BJ (cell line): ENCODE data around the gene SMIM14. TPM values are rescaled to one million over a fixed set of nuclear protein-coding genes. Genes with fewer than 3 reads are reported as not detected.
"Not testable (repeated sequence)": the region's sequence is repeated elsewhere in the genome, so short reads cannot be mapped to it uniquely, and the experiment has no call there.

Experiments used
- CTCF ChIA-PET: fragments of 350-600 bp; formaldehyde crosslinking; extraction: SDS; loops from one replicate; lab custom pipeline; 2021; ENCODE audit warnings: antibody characterized with exemption, inconsistent platforms; lab: Yijun Ruan, JAX
- POLR2A ChIA-PET: fragments of 300-600 bp; sonication (Branson Sonifier 250); formaldehyde crosslinking; extraction: SDS; loops from one replicate; lab custom pipeline; 2021; ENCODE audit warnings: antibody characterized with exemption; lab: Charles Lee
- DNase-seq: peaks from one replicate; pipeline ENCODE4 v3.0.0-alpha.2; 2011; ENCODE audit warnings: low read depth
- H3K27me3 ChIP-seq: 2 replicates; pipeline ENCODE4 v1.6.0; 2011; ENCODE audit warnings: low read length; ENCODE audit not compliant: control insufficient read depth, insufficient read depth
- H3K36me3 ChIP-seq: 2 replicates; pipeline ENCODE4 v1.5.1; 2011; ENCODE audit warnings: low read length; ENCODE audit not compliant: control insufficient read depth, insufficient read depth
- H3K4me3 ChIP-seq: 2 replicates; pipeline ENCODE4 v1.5.1; 2011; ENCODE audit warnings: low read depth, mild to moderate bottlenecking, control low read depth, low read length
- CTCF ChIP-seq: IDR thresholded peaks from 2 replicates; pipeline ENCODE4 v1.5.1; 2011; ENCODE audit warnings: low read depth, mild to moderate bottlenecking, control low read depth, inconsistent platforms, low read length, moderate library complexity; ENCODE audit not compliant: insufficient read depth
- polyA plus RNA-seq: library from polyadenylated mRNA; depleted of rRNA; stranded (reverse); fragments of >200 nt; gene quantifications from 2 replicates; pipeline ENCODE4 v1.2.3, GENCODE V29; 2011

Gene SMIM14
- polyA plus RNA-seq, 1 experiment, result 25.4 TPM

- ChIA-PET POLR2A (no interaction called here), CTCF (interaction anchor here (0.6 kb wide), 1 partner anchor 84 kb away, joined by 4 read pairs; no protein-coding TSS in a partner anchor)
- H3K36me3 ChIP-seq, result no peaks in the 10 kb centered on the region
These were observed 21.1 kb downstream of the SMIM14 start for GRCh38 chr4:39617534-39617933.

DNA sequence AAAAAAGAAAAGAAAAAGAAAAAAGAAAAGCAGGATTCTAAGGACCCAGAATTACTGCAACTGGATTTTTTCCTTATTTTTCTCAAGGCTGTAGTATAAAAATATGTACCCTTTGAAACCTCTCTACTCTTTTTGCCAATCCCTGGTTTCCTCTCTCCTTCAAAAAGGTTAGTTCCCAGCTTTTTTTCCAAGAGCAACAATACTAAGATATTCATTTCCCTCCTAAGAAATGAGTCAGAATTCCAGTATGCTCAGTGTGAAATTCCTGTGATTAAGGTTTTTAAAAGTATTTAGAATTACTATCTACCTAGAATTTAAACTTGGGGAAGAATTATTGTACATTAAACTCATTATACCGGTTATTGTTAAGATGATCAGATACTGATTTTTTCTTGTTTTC, 22.0 kb downstream of the SMIM14 start:
- no peak for DNase-seq
- Histone ChIP-seq H3K27me3 (no peaks in the 10 kb centered on the region), H3K36me3 (no peaks in the 10 kb centered on the region), H3K4me3 (no peak overlapping the region)
- ChIA-PET CTCF (no interaction called here), POLR2A (no interaction called here)
- TF ChIP-seq CTCF, result no peak

More at GRCh38 chr4:39617534-39617933, 21.1 kb downstream of the SMIM14 start:
- no peak for TF ChIP-seq CTCF
- no peak for DNase-seq
- Histone ChIP-seq H3K27me3 (no peaks in the 10 kb centered on the region), H3K4me3 (no peak overlapping the region)

GRCh38 chr4:39616112-39616511, 22.6 kb downstream of the SMIM14 start:
- DNase-seq, POLR2A ChIA-PET, H3K4me3 ChIP-seq, H3K27me3 ChIP-seq, H3K36me3 ChIP-seq: not testable (repeated sequence)
- CTCF ChIA-PET, result interaction anchor here (1.2 kb wide), 1 partner anchor 22 kb away, joined by 3 read pairs; no protein-coding TSS in a partner anchor

DNA sequence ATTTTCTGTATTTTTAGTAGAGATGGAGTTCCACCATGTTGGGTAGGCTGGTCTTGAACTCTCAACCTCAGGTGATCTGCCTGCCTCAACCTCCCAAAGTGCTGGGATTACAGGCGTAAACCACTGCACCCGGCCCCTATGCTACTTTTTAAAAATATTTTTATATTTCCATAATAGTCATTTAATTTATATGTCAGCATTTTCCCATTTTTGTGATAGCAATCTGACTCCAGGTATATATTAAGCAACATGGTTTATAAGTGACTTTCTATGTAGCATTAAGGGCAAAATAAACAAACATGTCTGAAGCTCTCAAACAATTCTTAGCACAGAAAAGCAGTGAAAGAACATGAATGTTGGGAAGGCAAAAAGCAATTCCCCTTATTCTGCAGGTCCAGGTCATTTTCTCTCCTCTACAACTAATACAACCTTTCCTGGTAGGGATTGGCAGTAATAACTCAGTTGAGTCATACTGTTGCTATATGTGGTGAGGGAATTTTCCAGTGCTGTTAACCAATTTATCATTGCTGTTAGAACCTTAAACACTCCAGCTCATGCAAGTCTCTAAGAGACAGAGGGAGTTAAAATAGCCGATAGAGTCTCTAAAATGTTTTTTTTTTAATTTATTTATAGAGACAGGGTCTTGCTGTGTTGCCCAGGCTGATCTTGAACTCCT, 24.0 kb downstream of the SMIM14 start:
- POLR2A ChIA-PET, result no interaction called here

DNA sequence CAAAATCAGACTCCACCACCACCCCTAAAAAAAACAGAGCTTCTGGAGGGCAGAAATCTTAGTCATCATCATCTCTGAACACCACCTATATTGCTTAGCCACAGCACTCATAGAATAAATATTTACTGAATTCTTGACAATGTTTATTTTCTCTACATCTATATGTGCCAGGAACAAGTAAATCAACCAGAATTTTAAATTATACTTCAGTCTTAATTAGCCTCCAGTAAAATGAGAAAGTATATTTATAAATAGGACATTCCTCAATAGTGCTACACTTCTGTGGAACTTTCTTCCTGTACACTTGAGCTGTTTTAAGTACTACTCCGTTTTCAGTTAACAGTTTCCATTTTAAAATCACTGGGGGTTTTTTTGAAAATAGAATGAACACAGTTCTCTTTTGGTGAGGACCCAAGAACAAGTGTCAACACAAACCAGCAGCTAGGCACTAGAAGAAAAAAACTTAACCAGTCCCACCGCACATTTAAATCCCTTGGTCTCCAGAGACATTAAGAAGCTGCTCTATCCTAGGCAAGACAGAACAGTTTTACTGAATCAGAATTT, 25.5 kb downstream of the SMIM14 start:
- no peak overlapping the region for H3K4me3 ChIP-seq
- no peaks in the 10 kb centered on the region for H3K27me3 ChIP-seq
- ChIA-PET POLR2A (no interaction called here), CTCF (no interaction called here)
- DNase-seq, result no peak
- no peaks in the 10 kb centered on the region for H3K36me3 ChIP-seq
- no peak for TF ChIP-seq CTCF

More for the DNA sequence above, 24.0 kb downstream of the SMIM14 start:
- Histone ChIP-seq H3K4me3 (no peak overlapping the region), H3K27me3 (no peaks in the 10 kb centered on the region), H3K36me3 (no peaks in the 10 kb centered on the region)
- TF ChIP-seq CTCF, result no peak
- no peak for DNase-seq
- CTCF ChIA-PET, result interaction anchor here (0.7 to 1.2 kb wide), 2 partner anchors 24 to 335 kb away, joined by 3 read pairs; no protein-coding TSS in a partner anchor
